Loucy (cell line): Measurements from ENCODE around the gene CYP24A1.

ENCODE experiments used
- H2AFZ ChIP-seq: fragments of 200-600 bp; sonication (generic); 2 replicates; pipeline ENCODE4 v1.6.0; 2016; ENCODE audit warnings: antibody characterized with exemption, mild to moderate bottlenecking, low read length, moderate library complexity
- H3F3A ChIP-seq: fragments of 200-600 bp; 2 replicates; pipeline ENCODE4 v1.6.0; 2016; ENCODE audit warnings: antibody characterized with exemption, low read depth, mild to moderate bottlenecking
- H3K27me3 ChIP-seq: fragments of 200-600 bp; sonication (generic); 2 replicates; pipeline ENCODE4 v1.6.1; 2014; ENCODE audit warnings: low read length, mild to moderate bottlenecking; ENCODE audit not compliant: insufficient read depth, poor library complexity, severe bottlenecking
- H3K36me3 ChIP-seq: fragments of 200-600 bp; sonication (generic); 2 replicates; pipeline ENCODE4 v1.6.1; 2016; ENCODE audit warnings: low read length; ENCODE audit not compliant: insufficient read depth
- H3K4me1 ChIP-seq: fragments of 200-600 bp; sonication (generic); 2 replicates; pipeline ENCODE4 v1.5.1; 2014; ENCODE audit warnings: low read length, mild to moderate bottlenecking; ENCODE audit not compliant: insufficient read depth, poor library complexity, severe bottlenecking
- H3K4me2 ChIP-seq: fragments of 200-600 bp; sonication (generic); 2 replicates; pipeline ENCODE4 v1.6.0; 2014; ENCODE audit warnings: antibody characterized with exemption, low read length, low read depth, mild to moderate bottlenecking; ENCODE audit not compliant: poor library complexity, severe bottlenecking
- H3K4me3 ChIP-seq: fragments of 200-600 bp; sonication (generic); 2 replicates; pipeline ENCODE4 v1.5.1; 2014; ENCODE audit warnings: low read length, mild to moderate bottlenecking, mixed read lengths; ENCODE audit not compliant: poor library complexity, severe bottlenecking
- H3K79me2 ChIP-seq: fragments of 200-600 bp; sonication (generic); 2 replicates; pipeline ENCODE4 v1.6.1; 2014; ENCODE audit warnings: low read length; ENCODE audit not compliant: insufficient read depth
- H3K9ac ChIP-seq: fragments of 200-600 bp; sonication (generic); 2 replicates; pipeline ENCODE4 v1.6.0; 2014; ENCODE audit warnings: mild to moderate bottlenecking, low read depth, low read length, moderate library complexity; ENCODE audit not compliant: poor library complexity, severe bottlenecking
- H3K9me2 ChIP-seq: fragments of 200-600 bp; sonication (generic); replicated peaks from 2 replicates; pipeline ENCODE4 v1.6.1; 2016; ENCODE audit warnings: low read depth, low read length, mixed read lengths
- H3K9me3 ChIP-seq: fragments of 200-600 bp; sonication (generic); 2 replicates; pipeline ENCODE4 v1.6.1; 2014; ENCODE audit warnings: mild to moderate bottlenecking, antibody characterized with exemption, low read length, low read depth; ENCODE audit not compliant: insufficient read depth
- H4K20me1 ChIP-seq: fragments of 200-600 bp; sonication (generic); 2 replicates; pipeline ENCODE4 v1.6.0; 2014; ENCODE audit warnings: antibody characterized with exemption, low read length, mild to moderate bottlenecking; ENCODE audit not compliant: insufficient read depth, poor library complexity, severe bottlenecking
- CTCF ChIP-seq: fragments of 200-600 bp; sonication (generic); conservative IDR thresholded peaks from 2 replicates; pipeline ENCODE4 v1.5.1; 2014; ENCODE audit warnings: mild to moderate bottlenecking, antibody characterized with exemption, low read length
- EZH2phosphoT487 ChIP-seq: fragments of 200-600 bp; IDR thresholded peaks from 2 replicates; pipeline ENCODE4 v1.6.1; 2018; ENCODE audit warnings: antibody characterized with exemption, mild to moderate bottlenecking, moderate library complexity, borderline replicate concordance

The CYP24A1 gene

GRCh38 chr20:54203281-54203680, 29.5 kb upstream of the CYP24A1 start:
- no peak overlapping the region for H3K9ac ChIP-seq
- TF ChIP-seq CTCF, result no peak
- no peaks in the 10 kb centered on the region for H4K20me1 ChIP-seq
- H3F3A ChIP-seq, result no peaks in the 10 kb centered on the region
- no peak overlapping the region for H3K4me2 ChIP-seq
- H3K9me3 ChIP-seq, result no peaks in the 10 kb centered on the region
- no peaks in the 10 kb centered on the region for H3K36me3 ChIP-seq
- no peaks in the 10 kb centered on the region for H3K4me1 ChIP-seq
- no peak overlapping the region for H2AFZ ChIP-seq
- no peaks in the 10 kb centered on the region for H3K27me3 ChIP-seq
- H3K9me2 ChIP-seq, result no peaks in the 10 kb centered on the region
- H3K79me2 ChIP-seq, result peaks cover 3% of the 10 kb centered on the region
- no peak overlapping the region for H3K4me3 ChIP-seq

GRCh38 chr20:54201268-54201846, 27.6 kb upstream of the CYP24A1 start:
- TF ChIP-seq CTCF, result no peak
- no peak for TF ChIP-seq EZH2phosphoT487
- Histone ChIP-seq H3K36me3 (no peaks in the 10 kb centered on the region), H3K4me3 (no peak overlapping the region), H3F3A (no peaks in the 10 kb centered on the region), H2AFZ (no peak overlapping the region), H3K4me2 (no peak overlapping the region), H3K27me3 (no peaks in the 10 kb centered on the region), H3K4me1 (no peaks in the 10 kb centered on the region), H3K9ac (no peak overlapping the region), H4K20me1 (no peaks in the 10 kb centered on the region), H3K9me2 (no peaks in the 10 kb centered on the region), H3K79me2 (no peaks in the 10 kb centered on the region), H3K9me3 (no peaks in the 10 kb centered on the region)

- Histone ChIP-seq H3K9ac (no peak overlapping the region), H3K4me2 (no peak overlapping the region), H4K20me1 (no peaks in the 10 kb centered on the region), H3K36me3 (no peaks in the 10 kb centered on the region), H3K9me3 (no peaks in the 10 kb centered on the region), H3K27me3 (no peaks in the 10 kb centered on the region), H3K4me3 (no peak overlapping the region), H3K9me2 (no peaks in the 10 kb centered on the region), H2AFZ (no peak overlapping the region), H3K4me1 (no peaks in the 10 kb centered on the region), H3K79me2 (no peaks in the 10 kb centered on the region), H3F3A (no peaks in the 10 kb centered on the region)
- TF ChIP-seq CTCF (no peak), EZH2phosphoT487 (no peak)
Measured at GRCh38 chr20:54200487-54201267, 26.9 kb upstream of the CYP24A1 start.
